Fibroblast of peridontal ligament (primary cell): ENCODE data around the gene RNF222.
"Not testable (repeated sequence)": the region's sequence is repeated elsewhere in the genome, so short reads cannot be mapped to it uniquely, and the experiment has no call there.

Experiments used
- DNase-seq: peaks from one replicate; pipeline ENCODE4 v3.0.0-alpha.2; 2010; ENCODE audit errors: extremely low read depth

The RNF222 gene

GRCh38 chr17:8382052-8382879 lies 15.4 kb downstream of the RNF222 start:
- peak; percentile 37 for DNase-seq

GRCh38 chr17:8380049-8380448 lies 17.6 kb downstream of the RNF222 start:
- DNase-seq: no peak

- DNase-seq: not testable (repeated sequence)
Observed at GRCh38 chr17:8378117-8378516, 19.5 kb downstream of the RNF222 start.

- no peak for DNase-seq
Observed at GRCh38 chr17:8377422-8377821, 20.2 kb downstream of the RNF222 start.

- DNase-seq: peak; percentile 75
Observed at GRCh38 chr17:8376271-8377067, 21.2 kb downstream of the RNF222 start, which contains the start of gene KRABD2. TSS of gene KRABD2 (minus strand) at chr17:8376704.

- DNase-seq: no peak
Observed at GRCh38 chr17:8375738-8376259, 21.8 kb downstream of the RNF222 start.

- DNase-seq: not testable (repeated sequence)
Observed at GRCh38 chr17:8373856-8374255, 23.8 kb downstream of the RNF222 start.

GRCh38 chr17:8372422-8372821 lies 25.2 kb downstream of the RNF222 start:
- no peak for DNase-seq

GRCh38 chr17:8371786-8372185 lies 25.8 kb downstream of the RNF222 start:
- no peak for DNase-seq

GRCh38 chr17:8369944-8370343 lies 27.7 kb downstream of the RNF222 start:
- no peak for DNase-seq

GRCh38 chr17:8368193-8368592 lies 29.4 kb downstream of the RNF222 start:
- no peak for DNase-seq

GRCh38 chr17:8366231-8366630 lies 31.4 kb downstream of the RNF222 start:
- peak; percentile 70 for DNase-seq

- DNase-seq: no peak
Observed at GRCh38 chr17:8365143-8365542, 32.5 kb downstream of the RNF222 start.

GRCh38 chr17:8362651-8363332 lies 34.8 kb downstream of the RNF222 start:
- no peak for DNase-seq

- no peak for DNase-seq
Observed at GRCh38 chr17:8360751-8361150, 36.9 kb downstream of the RNF222 start.

GRCh38 chr17:8360260-8360659 lies 37.4 kb downstream of the RNF222 start:
- DNase-seq: no peak

- DNase-seq: peak; percentile 85
Observed at GRCh38 chr17:8359769-8360168, 37.9 kb downstream of the RNF222 start.

GRCh38 chr17:8357910-8358309 lies 39.7 kb downstream of the RNF222 start:
- no peak for DNase-seq

- DNase-seq: no peak
Observed at GRCh38 chr17:8354236-8354635, 43.4 kb downstream of the RNF222 start.

GRCh38 chr17:8353736-8354135 lies 43.9 kb downstream of the RNF222 start:
- no peak for DNase-seq

GRCh38 chr17:8350339-8350738 lies 47.3 kb downstream of the RNF222 start:
- DNase-seq: no peak

GRCh38 chr17:8347001-8347400 lies 50.6 kb downstream of the RNF222 start:
- not testable (repeated sequence) for DNase-seq
